Measurements from ENCODE around the gene OTOF. TPM values are rescaled to one million over a fixed set of nuclear protein-coding genes. Genes with fewer than 3 reads are reported as not detected.

Gene OTOF
- total and polyA plus RNA-seq, 2 of the 13 experiments (the other 11 are each of a cell fraction or from before 2014, with no cell fraction given), result 0.04 TPM; not detected in 1

DNA sequence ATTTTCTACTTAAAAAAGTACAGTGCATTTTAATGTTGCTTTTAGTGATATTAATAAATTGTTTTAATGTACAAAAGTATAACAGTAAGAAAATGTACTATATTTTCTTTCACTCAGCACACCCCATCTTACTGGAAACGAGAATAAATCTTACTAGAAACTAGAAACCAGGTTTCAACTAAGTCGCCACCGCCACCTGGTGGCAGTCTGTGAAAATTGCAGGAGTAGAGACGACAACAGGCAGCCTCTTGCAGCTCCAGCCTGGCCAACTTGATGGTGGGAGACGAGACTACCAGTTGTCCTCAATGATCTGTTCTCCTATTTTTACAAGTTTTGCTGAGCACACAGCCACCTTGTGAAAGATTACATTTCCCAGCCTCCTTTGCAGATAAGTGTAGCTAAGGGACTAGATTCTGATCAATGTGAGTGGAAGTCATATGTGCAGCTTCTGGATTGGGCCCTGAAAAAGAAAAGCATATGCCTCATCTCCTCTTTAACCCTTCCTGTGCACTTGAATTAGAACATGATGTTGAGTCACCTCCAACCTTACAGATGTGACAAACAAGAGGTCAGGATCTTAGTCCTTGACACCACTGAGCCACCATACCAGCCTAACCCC lies 8.7 kb downstream of the OTOF start:
- in situ Hi-C loops (cut with HindIII; ENCODE audit: extremely low pct_ligation_motif_present, low pct_unique_long_range_greater_than_20kb) (loop anchor here (5.0 to 10.0 kb wide), 2 partner anchors 152 to 234 kb away; no protein-coding TSS in a partner anchor), intact Hi-C loops (cut with micrococcal nuclease; ENCODE audit: unreplicated experiment) (loop anchor here (1.0 to 10.0 kb wide), 4 partner anchors 122 to 514 kb away; partner anchors contain the start of genes ADGRF3 and SELENOI)
- Histone ChIP-seq H3K9me3 (ENCODE audit: low read length) (peaks cover 5% of the 10 kb centered on the region), H3K4me2 (ENCODE audit: low read depth, low read length) (no peak overlapping the region), H3K36me3 (replicated peaks in 1 of 2; ENCODE audit: control insufficient read depth in 1 of 2, insufficient read depth in 2 of 2, low read length in 2 of 2) (no peaks in the 10 kb centered on the region), H4K20me1 (ENCODE audit: insufficient read depth, low read length) (no peaks in the 10 kb centered on the region), H3K9ac (ENCODE audit: insufficient read depth, low read depth, low read length) (no peak overlapping the region), H3K4me1 (ENCODE audit: insufficient read depth, low read length) (peaks cover 1% of the 10 kb centered on the region; the same call in 1 of the 2 replicates), H3K27ac (ENCODE audit: extremely low read length, insufficient read depth, low read length) (no peak overlapping the region), H2AFZ (ENCODE audit: low read length) (no peak overlapping the region), H3K79me2 (ENCODE audit: insufficient read depth, low read length) (no peaks in the 10 kb centered on the region), H3K4me3 (replicated peaks in 1 of 3; ENCODE audit: insufficient read depth in 1 of 3, low read depth in 2 of 3, low read length in 3 of 3) (no peak overlapping the region), H3K27me3 (ENCODE audit: control insufficient read depth in 1 of 2, insufficient read depth in 2 of 2, low read length in 2 of 2) (peaks cover 0 to 3% of the 10 kb centered on the region in 2 experiments; a peak in 1 of 5 replicates)
- BruUV-seq (replicated peaks), result no TSS peak
- peak; percentile 73 for DNase-seq (ENCODE audit: low spot score)
- peak; percentile 21; the same call in 2 of the 3 replicates for ATAC-seq
- peak; percentile 90 for FAIRE-seq
- ChIA-PET POLR2A (interaction anchor here (0.7 to 1.3 kb wide), 3 partner anchors 10 to 124 kb away, joined by 3 read pairs; partner anchors contain the start of gene SELENOI), CTCF (ENCODE audit: low intra/inter-chr PET ratio, low total read pairs) (interaction anchor here (0.8 to 1.2 kb wide), 5 partner anchors 139 to 518 kb away, joined by 4 to 8 read pairs (median 4); no protein-coding TSS in a partner anchor)
- WGBS (ENCODE audit: low lambda C conversion rate), result 3% methylated on average over 5 of the region's 5 CpGs
- TF ChIP-seq STAG1 (CRISPR knock-in tag; IDR thresholded peaks at IDR 0.05), result peak; percentile 93
- TF ChIP-seq HNF4G (IDR thresholded peaks at IDR 0.05; ENCODE audit: borderline replicate concordance, low read depth, low read length), result no peak
- TF ChIP-seq HNF4G (CRISPR knock-in tag; IDR thresholded peaks at IDR 0.05; ENCODE audit: borderline replicate concordance, low read depth), result no peak
- no peak for TF ChIP-seq SRSF1 (optimal IDR thresholded peaks at IDR 0.05; ENCODE audit: low read depth, low read length)
- TF ChIP-seq RARG (CRISPR knock-in tag; IDR thresholded peaks at IDR 0.05; ENCODE audit: low read depth), result no peak
- TF ChIP-seq, protein P1, sequence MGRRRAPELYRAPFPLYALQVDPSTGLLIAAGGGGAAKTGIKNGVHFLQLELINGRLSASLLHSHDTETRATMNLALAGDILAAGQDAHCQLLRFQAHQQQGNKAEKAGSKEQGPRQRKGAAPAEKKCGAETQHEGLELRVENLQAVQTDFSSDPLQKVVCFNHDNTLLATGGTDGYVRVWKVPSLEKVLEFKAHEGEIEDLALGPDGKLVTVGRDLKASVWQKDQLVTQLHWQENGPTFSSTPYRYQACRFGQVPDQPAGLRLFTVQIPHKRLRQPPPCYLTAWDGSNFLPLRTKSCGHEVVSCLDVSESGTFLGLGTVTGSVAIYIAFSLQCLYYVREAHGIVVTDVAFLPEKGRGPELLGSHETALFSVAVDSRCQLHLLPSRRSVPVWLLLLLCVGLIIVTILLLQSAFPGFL (CRISPR knock-in tag; IDR thresholded peaks at IDR 0.05), result no peak
- TF ChIP-seq RBFOX2 (IDR thresholded peaks at IDR 0.05; ENCODE audit: low read depth, low read length), result no peak
- no peak for TF ChIP-seq FOXP1 (IDR thresholded peaks at IDR 0.05)
- TF ChIP-seq FOXP1 (CRISPR knock-in tag; IDR thresholded peaks at IDR 0.05), result no peak
- TF ChIP-seq ZNF839 (CRISPR knock-in tag; IDR thresholded peaks at IDR 0.05; ENCODE audit: borderline replicate concordance), result no peak
- peak; percentile 86 for TF ChIP-seq RAD21 (CRISPR knock-in tag; IDR thresholded peaks at IDR 0.05)
- no peak for TF ChIP-seq DNMT1 (CRISPR knock-in tag; IDR thresholded peaks at IDR 0.05)
- TF ChIP-seq SMC3 (IDR thresholded peaks at IDR 0.05; ENCODE audit: low read length), result peak; percentile 82
- TF ChIP-seq ZFP90 (CRISPR knock-in tag; IDR thresholded peaks at IDR 0.05; ENCODE audit: borderline replicate concordance), result no peak
- TF ChIP-seq ZNF782 (CRISPR knock-in tag; IDR thresholded peaks at IDR 0.05; ENCODE audit: borderline replicate concordance), result no peak
- TF ChIP-seq GATAD2A (CRISPR knock-in tag; IDR thresholded peaks at IDR 0.05), result 0 out of 2 replicates have a peak, but pooled peaks have one; percentile 19
- TF ChIP-seq TGIF2 (CRISPR knock-in tag; IDR thresholded peaks at IDR 0.05), result no peak
- TF ChIP-seq SOX6 (IDR thresholded peaks at IDR 0.05), result no peak
- no peak for TF ChIP-seq SOX6 (CRISPR knock-in tag; IDR thresholded peaks at IDR 0.05)
- TF ChIP-seq, protein P2, sequence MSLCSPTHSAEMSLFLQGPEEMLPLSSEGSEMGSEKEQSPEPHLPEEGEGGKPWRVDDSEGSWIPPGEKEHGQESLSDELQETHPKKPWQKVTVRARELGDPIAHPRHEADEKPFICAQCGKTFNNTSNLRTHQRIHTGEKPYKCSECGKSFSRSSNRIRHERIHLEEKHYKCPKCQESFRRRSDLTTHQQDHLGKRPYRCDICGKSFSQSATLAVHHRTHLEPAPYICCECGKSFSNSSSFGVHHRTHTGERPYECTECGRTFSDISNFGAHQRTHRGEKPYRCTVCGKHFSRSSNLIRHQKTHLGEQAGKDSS (CRISPR knock-in tag; IDR thresholded peaks at IDR 0.05; ENCODE audit: borderline replicate concordance, low read depth), result no peak
- no peak for TF ChIP-seq SMARCC2 (IDR thresholded peaks at IDR 0.05)
- TF ChIP-seq, protein P3, sequence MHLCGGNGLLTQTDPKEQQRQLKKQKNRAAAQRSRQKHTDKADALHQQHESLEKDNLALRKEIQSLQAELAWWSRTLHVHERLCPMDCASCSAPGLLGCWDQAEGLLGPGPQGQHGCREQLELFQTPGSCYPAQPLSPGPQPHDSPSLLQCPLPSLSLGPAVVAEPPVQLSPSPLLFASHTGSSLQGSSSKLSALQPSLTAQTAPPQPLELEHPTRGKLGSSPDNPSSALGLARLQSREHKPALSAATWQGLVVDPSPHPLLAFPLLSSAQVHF (CRISPR knock-in tag; IDR thresholded peaks at IDR 0.05), result no peak
- TF ChIP-seq PLRG1 (conservative IDR thresholded peaks at IDR 0.05), result no peak
- TF ChIP-seq, protein P4, sequence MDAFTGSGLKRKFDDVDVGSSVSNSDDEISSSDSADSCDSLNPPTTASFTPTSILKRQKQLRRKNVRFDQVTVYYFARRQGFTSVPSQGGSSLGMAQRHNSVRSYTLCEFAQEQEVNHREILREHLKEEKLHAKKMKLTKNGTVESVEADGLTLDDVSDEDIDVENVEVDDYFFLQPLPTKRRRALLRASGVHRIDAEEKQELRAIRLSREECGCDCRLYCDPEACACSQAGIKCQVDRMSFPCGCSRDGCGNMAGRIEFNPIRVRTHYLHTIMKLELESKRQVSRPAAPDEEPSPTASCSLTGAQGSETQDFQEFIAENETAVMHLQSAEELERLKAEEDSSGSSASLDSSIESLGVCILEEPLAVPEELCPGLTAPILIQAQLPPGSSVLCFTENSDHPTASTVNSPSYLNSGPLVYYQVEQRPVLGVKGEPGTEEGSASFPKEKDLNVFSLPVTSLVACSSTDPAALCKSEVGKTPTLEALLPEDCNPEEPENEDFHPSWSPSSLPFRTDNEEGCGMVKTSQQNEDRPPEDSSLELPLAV (CRISPR knock-in tag; conservative IDR thresholded peaks at IDR 0.05; ENCODE audit: low read depth), result no peak

Measured in HepG2 (cell line).